ENCODE measurements around the gene HSPA12A. TPM values are rescaled to one million over a fixed set of nuclear protein-coding genes. Genes with fewer than 3 reads are reported as not detected.

Gene HSPA12A
- polyA plus RNA-seq, 1 experiment = 20.5 TPM

- DNase-seq (ENCODE audit: low read depth, low spot score) = no peak
- no peak for TF ChIP-seq CTCF (IDR thresholded peaks at IDR 0.05; ENCODE audit: low read depth, low read length)
- Histone ChIP-seq H3K27me3 (ENCODE audit: control insufficient read depth, insufficient read depth, low read length) (peaks cover 3% of the 10 kb centered on the region), H3K9me3 (ENCODE audit: control insufficient read depth, insufficient read depth, low read length) (no peaks in the 10 kb centered on the region), H3K27ac (ENCODE audit: low read depth, low read length) (no peak overlapping the region), H3K4me3 (ENCODE audit: low read depth, low read length) (no peak overlapping the region)
- POLR2A ChIA-PET = no interaction called here
- CTCF ChIA-PET = no interaction called here
These were observed 120.9 kb downstream of the HSPA12A start for GRCh38 chr10:116621476-116621875.

Other genes with a start within 250 kb of the HSPA12A start
- gene PNLIP, start 196.6 kb downstream of the HSPA12A start, polyA plus RNA-seq (2011; rRNA removed) = not detected in 2 replicates
- gene PNLIPRP1, start 151.6 kb downstream of the HSPA12A start, polyA plus RNA-seq (2011; rRNA removed) = not detected in 2 replicates
- gene PNLIPRP2, start 121.6 kb downstream of the HSPA12A start, polyA plus RNA-seq (2011; rRNA removed) = not detected in 2 replicates
- gene ENO4, start 106.9 kb upstream of the HSPA12A start, polyA plus RNA-seq (2011; rRNA removed) = 0.11 and 0.12 TPM in 2 replicates